ENCODE measurements around the gene BCAS3. TPM values are rescaled to one million over a fixed set of nuclear protein-coding genes. Genes with fewer than 3 reads are reported as not detected.

BCAS3 gene
- polyA plus RNA-seq, 1 donor from 2014 or later, result 21.6 TPM

DNA sequence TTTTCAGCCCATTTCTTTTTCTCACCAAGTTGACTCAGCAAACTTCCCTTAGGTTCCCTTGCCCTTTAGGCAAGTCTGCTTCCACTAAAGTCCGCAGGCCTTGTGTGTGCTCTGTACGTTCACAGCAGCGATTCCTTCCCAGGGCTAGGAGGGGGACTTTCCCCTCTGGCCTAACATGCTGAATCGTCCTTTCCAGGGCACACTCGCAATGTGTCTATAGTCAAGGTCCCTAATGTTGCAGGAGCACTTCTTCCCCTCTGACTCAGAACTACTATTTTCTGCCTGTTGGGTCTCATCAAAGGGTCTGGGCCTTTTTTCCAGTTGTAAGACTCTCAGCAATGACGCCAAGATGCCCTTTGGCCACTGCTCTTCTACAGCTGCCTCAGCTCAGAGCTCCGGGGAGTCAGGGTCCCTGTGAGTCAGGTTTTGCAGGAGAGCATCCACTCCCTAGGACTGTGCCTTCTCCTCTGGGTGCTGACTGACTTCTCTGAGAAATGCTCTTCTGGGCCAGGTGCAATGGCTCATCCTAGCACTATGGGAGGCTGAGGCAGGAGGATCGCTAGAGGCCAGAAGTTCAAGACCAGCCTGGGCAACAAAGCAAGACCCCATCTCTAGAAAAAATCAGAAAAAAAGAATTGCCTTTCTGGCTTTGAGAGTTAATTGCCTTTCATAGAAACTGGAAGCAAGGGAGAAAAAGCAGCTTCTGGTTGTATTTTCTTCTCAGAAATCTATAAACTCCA, 657.6 kb downstream of the BCAS3 start:
- no peaks in the 10 kb centered on the region for H3K9me2 ChIP-seq (ENCODE audit: insufficient read depth, low read length)
- no peaks in the 10 kb centered on the region for H4K20me1 ChIP-seq (ENCODE audit: insufficient read depth)
- H3K27ac ChIP-seq (ENCODE audit: low read length), result no peak overlapping the region
- H3K36me3 ChIP-seq (ENCODE audit: insufficient read depth, low read length), result no peaks in the 10 kb centered on the region
- H3K79me2 ChIP-seq (replicated peaks; ENCODE audit: insufficient read depth, low read length), result no peaks in the 10 kb centered on the region
- TF ChIP-seq MXI1 (conservative IDR thresholded peaks at IDR 0.05; ENCODE audit: poor library complexity, severe bottlenecking), result no peak
- TF ChIP-seq, protein P1, sequence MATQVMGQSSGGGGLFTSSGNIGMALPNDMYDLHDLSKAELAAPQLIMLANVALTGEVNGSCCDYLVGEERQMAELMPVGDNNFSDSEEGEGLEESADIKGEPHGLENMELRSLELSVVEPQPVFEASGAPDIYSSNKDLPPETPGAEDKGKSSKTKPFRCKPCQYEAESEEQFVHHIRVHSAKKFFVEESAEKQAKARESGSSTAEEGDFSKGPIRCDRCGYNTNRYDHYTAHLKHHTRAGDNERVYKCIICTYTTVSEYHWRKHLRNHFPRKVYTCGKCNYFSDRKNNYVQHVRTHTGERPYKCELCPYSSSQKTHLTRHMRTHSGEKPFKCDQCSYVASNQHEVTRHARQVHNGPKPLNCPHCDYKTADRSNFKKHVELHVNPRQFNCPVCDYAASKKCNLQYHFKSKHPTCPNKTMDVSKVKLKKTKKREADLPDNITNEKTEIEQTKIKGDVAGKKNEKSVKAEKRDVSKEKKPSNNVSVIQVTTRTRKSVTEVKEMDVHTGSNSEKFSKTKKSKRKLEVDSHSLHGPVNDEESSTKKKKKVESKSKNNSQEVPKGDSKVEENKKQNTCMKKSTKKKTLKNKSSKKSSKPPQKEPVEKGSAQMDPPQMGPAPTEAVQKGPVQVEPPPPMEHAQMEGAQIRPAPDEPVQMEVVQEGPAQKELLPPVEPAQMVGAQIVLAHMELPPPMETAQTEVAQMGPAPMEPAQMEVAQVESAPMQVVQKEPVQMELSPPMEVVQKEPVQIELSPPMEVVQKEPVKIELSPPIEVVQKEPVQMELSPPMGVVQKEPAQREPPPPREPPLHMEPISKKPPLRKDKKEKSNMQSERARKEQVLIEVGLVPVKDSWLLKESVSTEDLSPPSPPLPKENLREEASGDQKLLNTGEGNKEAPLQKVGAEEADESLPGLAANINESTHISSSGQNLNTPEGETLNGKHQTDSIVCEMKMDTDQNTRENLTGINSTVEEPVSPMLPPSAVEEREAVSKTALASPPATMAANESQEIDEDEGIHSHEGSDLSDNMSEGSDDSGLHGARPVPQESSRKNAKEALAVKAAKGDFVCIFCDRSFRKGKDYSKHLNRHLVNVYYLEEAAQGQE (IDR thresholded peaks at IDR 0.05; ENCODE audit: borderline replicate concordance), result no peak
- TF ChIP-seq EP300 (conservative IDR thresholded peaks at IDR 0.05; ENCODE audit: poor library complexity, severe bottlenecking), result no peak
- TF ChIP-seq, protein P2, sequence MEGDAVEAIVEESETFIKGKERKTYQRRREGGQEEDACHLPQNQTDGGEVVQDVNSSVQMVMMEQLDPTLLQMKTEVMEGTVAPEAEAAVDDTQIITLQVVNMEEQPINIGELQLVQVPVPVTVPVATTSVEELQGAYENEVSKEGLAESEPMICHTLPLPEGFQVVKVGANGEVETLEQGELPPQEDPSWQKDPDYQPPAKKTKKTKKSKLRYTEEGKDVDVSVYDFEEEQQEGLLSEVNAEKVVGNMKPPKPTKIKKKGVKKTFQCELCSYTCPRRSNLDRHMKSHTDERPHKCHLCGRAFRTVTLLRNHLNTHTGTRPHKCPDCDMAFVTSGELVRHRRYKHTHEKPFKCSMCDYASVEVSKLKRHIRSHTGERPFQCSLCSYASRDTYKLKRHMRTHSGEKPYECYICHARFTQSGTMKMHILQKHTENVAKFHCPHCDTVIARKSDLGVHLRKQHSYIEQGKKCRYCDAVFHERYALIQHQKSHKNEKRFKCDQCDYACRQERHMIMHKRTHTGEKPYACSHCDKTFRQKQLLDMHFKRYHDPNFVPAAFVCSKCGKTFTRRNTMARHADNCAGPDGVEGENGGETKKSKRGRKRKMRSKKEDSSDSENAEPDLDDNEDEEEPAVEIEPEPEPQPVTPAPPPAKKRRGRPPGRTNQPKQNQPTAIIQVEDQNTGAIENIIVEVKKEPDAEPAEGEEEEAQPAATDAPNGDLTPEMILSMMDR (IDR thresholded peaks at IDR 0.05; ENCODE audit: poor library complexity, severe bottlenecking), result no peak
- TF ChIP-seq RAD21 (conservative IDR thresholded peaks at IDR 0.05), result no peak
- TF ChIP-seq POLR2AphosphoS5 (IDR thresholded peaks at IDR 0.05), result no peak
- no peak for TF ChIP-seq SMC3 (conservative IDR thresholded peaks at IDR 0.05; ENCODE audit: poor library complexity)
- TF ChIP-seq TAF1 (IDR thresholded peaks at IDR 0.05; ENCODE audit: low read depth), result no peak
- TF ChIP-seq EZH2 (IDR thresholded peaks at IDR 0.05; ENCODE audit: borderline replicate concordance, insufficient read depth, low read length, poor library complexity, severe bottlenecking), result no peak
- no peak overlapping the region for H3K4me2 ChIP-seq (ENCODE audit: low read length)
- no peak overlapping the region for H3K4me3 ChIP-seq (ENCODE audit: low read length)
- no peaks in the 10 kb centered on the region for H3K27me3 ChIP-seq (ENCODE audit: insufficient read depth, low read depth, low read length)
- H2AFZ ChIP-seq (ENCODE audit: low read depth, low read length), result no peak overlapping the region
- no peaks in the 10 kb centered on the region for H3K9me3 ChIP-seq (ENCODE audit: low read length)
- H3F3A ChIP-seq (ENCODE audit: insufficient read depth, low read length, poor library complexity, severe bottlenecking), result no peaks in the 10 kb centered on the region
- H3K9ac ChIP-seq (ENCODE audit: low read length), result no peak overlapping the region

DNA sequence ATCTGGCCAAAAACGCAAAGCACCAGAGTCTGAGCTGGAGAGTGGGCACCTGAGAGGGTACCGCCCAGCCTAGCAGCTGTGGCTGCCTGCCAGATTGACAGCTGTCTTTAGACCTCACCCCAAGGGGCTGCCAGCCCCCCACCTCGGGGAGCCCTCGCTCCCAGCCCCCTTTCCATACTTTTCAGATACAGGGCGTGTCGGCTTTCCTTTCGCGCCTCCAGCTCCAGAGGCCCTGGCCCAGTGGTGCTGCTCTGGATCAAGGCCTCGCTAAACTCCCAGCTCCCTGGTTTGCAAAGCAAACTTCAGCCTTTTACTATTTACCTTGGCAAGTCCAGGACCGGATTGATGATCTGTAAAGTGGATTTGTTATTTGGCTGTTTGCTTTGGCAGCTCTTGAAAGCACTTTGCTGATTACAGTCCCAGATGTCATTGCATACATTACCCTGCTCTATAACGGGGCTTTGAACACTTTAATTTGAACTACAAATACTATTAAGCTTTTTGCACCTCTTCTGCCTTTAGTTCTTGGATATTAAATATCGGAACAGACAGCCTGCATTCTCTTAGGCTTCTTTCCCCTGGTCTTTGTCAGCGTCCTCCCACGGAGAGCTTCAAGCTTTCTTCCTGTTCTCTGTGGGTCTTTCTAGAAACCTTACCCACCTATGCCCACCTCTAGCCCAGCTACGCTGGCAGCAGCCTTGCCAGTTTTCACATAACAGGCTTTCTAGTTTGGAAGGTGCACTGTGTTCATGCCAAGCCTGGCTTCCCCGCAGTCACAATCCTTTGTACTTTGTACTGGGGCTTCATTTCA, 658.4 kb downstream of the BCAS3 start:
- no peak overlapping the region for H3K27ac ChIP-seq (ENCODE audit: low read length)
- no peak overlapping the region for H3K9ac ChIP-seq (ENCODE audit: low read length)
- TF ChIP-seq RAD21 (conservative IDR thresholded peaks at IDR 0.05) (no peak), POLR2AphosphoS5 (IDR thresholded peaks at IDR 0.05) (no peak), EP300 (conservative IDR thresholded peaks at IDR 0.05; ENCODE audit: poor library complexity, severe bottlenecking) (no peak), MXI1 (conservative IDR thresholded peaks at IDR 0.05; ENCODE audit: poor library complexity, severe bottlenecking) (no peak), TAF1 (IDR thresholded peaks at IDR 0.05; ENCODE audit: low read depth) (no peak), SMC3 (conservative IDR thresholded peaks at IDR 0.05; ENCODE audit: poor library complexity) (no peak), EZH2 (IDR thresholded peaks at IDR 0.05; ENCODE audit: borderline replicate concordance, insufficient read depth, low read length, poor library complexity, severe bottlenecking) (no peak)
- TF ChIP-seq, protein P2 (IDR thresholded peaks at IDR 0.05; ENCODE audit: poor library complexity, severe bottlenecking), result no peak
- TF ChIP-seq, protein P1 (IDR thresholded peaks at IDR 0.05; ENCODE audit: borderline replicate concordance), result no peak
- H3K79me2 ChIP-seq (replicated peaks; ENCODE audit: insufficient read depth, low read length), result no peaks in the 10 kb centered on the region
- H4K20me1 ChIP-seq (ENCODE audit: insufficient read depth), result no peaks in the 10 kb centered on the region
- no peak overlapping the region for H3K4me3 ChIP-seq (ENCODE audit: low read length)
- no peaks in the 10 kb centered on the region for H3K9me2 ChIP-seq (ENCODE audit: insufficient read depth, low read length)
- no peak overlapping the region for H3K4me2 ChIP-seq (ENCODE audit: low read length)
- H2AFZ ChIP-seq (ENCODE audit: low read depth, low read length), result no peak overlapping the region
- no peaks in the 10 kb centered on the region for H3K9me3 ChIP-seq (ENCODE audit: low read length)
- H3K27me3 ChIP-seq (ENCODE audit: insufficient read depth, low read depth, low read length), result no peaks in the 10 kb centered on the region
- H3F3A ChIP-seq (ENCODE audit: insufficient read depth, low read length, poor library complexity, severe bottlenecking), result no peaks in the 10 kb centered on the region
- H3K36me3 ChIP-seq (ENCODE audit: insufficient read depth, low read length), result no peaks in the 10 kb centered on the region
